Activated T-cell treated with anti-CD3 and anti-CD28 coated beads, Interleukin-2, amount 50 U/mL, for 4 hours (primary cell): Measurements from ENCODE around the gene TTYH2. TPM values are rescaled to one million over a fixed set of nuclear protein-coding genes. Genes with fewer than 3 reads are reported as not detected.

ENCODE experiments used
- ATAC-seq, 2 donors: fragments of 200-7000 bp; cut with Tn5 transposase; one replicate each; pipeline ENCODE4 v1.10.0; 2021
- DNase-seq: peaks from one replicate; pipeline ENCODE4 v3.0.0-alpha.2; 2020
- H3K27me3 Mint-ChIP-seq: one replicate; pipeline ENCODE4 v1.8.0; 2021; ENCODE audit warnings: low read depth, mixed read lengths
- H3K36me3 Mint-ChIP-seq: one replicate; pipeline ENCODE4 v1.8.0; 2022; ENCODE audit warnings: mixed read lengths; ENCODE audit not compliant: insufficient read depth
- H3K4me1 Mint-ChIP-seq: one replicate; pipeline ENCODE4 v1.8.0; 2021; ENCODE audit warnings: low read depth, mixed read lengths
- H3K4me3 Mint-ChIP-seq: one replicate; pipeline ENCODE4 v1.8.0; 2021; ENCODE audit warnings: mild to moderate bottlenecking, moderate library complexity, mixed read lengths
- H3K9me3 Mint-ChIP-seq: one replicate; pipeline ENCODE4 v1.8.0; 2021; ENCODE audit warnings: mixed read lengths
- total RNA-seq, 3 donors: library from RNA; stranded (reverse); gene quantifications; one replicate each; pipeline ENCODE4 v1.2.1, GENCODE V29; 2021

The TTYH2 gene
- 1 to 10 TPM; 2.0 to 4.5 (median 3.5) TPM for total RNA-seq

- Mint-ChIP-seq H3K27me3 (no peaks in the 10 kb centered on the region), H3K4me3 (peak within 1 kb of the TSS; percentile 78)
- ATAC-seq = peak; percentile 63 to 70
Measured at GRCh38 chr17:74212913-74213791, at the start of gene TTYH2. Gene TTYH2, plus strand, starts transcription at chr17:74213571. Its CDS starts 17 bp downstream, at chr17:74213588.

GRCh38 chr17:74163836-74164235 is 49.5 kb upstream of the TTYH2 start:
- no peaks in the 10 kb centered on the region for H3K9me3 Mint-ChIP-seq
- no peak overlapping the region for H3K4me3 Mint-ChIP-seq
- no peaks in the 10 kb centered on the region for H3K36me3 Mint-ChIP-seq
- ATAC-seq (no peak), DNase-seq (no peak)
- H3K4me1 Mint-ChIP-seq = no peaks in the 10 kb centered on the region
- H3K27me3 Mint-ChIP-seq = peaks cover 21% of the 10 kb centered on the region

More at GRCh38 chr17:74212913-74213791, at the start of gene TTYH2:
- peaks cover 20% of the 10 kb centered on the region for H3K36me3 Mint-ChIP-seq
- peaks cover 62% of the 10 kb centered on the region for H3K4me1 Mint-ChIP-seq
- DNase-seq = peak; percentile 63
- H3K9me3 Mint-ChIP-seq = no peaks in the 10 kb centered on the region

- Mint-ChIP-seq H3K4me3 (no peak overlapping the region), H3K4me1 (no peaks in the 10 kb centered on the region), H3K36me3 (no peaks in the 10 kb centered on the region), H3K27me3 (peaks cover 25% of the 10 kb centered on the region), H3K9me3 (no peaks in the 10 kb centered on the region)
- ATAC-seq = no peak
- no peak for DNase-seq
Measured at GRCh38 chr17:74164446-74165045, 48.8 kb upstream of the TTYH2 start.

- no peak overlapping the region for H3K4me3 Mint-ChIP-seq
- H3K36me3 Mint-ChIP-seq = no peaks in the 10 kb centered on the region
- H3K27me3 Mint-ChIP-seq = peaks cover 21% of the 10 kb centered on the region
- H3K9me3 Mint-ChIP-seq = no peaks in the 10 kb centered on the region
- ATAC-seq (no peak), DNase-seq (no peak)
- H3K4me1 Mint-ChIP-seq = no peaks in the 10 kb centered on the region
Measured at GRCh38 chr17:74165797-74166365, 47.5 kb upstream of the TTYH2 start.

GRCh38 chr17:74170924-74171323 is 42.4 kb upstream of the TTYH2 start:
- no peaks in the 10 kb centered on the region for H3K36me3 Mint-ChIP-seq
- no peak overlapping the region for H3K4me3 Mint-ChIP-seq
- no peaks in the 10 kb centered on the region for H3K4me1 Mint-ChIP-seq
- peaks cover 31% of the 10 kb centered on the region for H3K27me3 Mint-ChIP-seq
- ATAC-seq = no peak
- no peaks in the 10 kb centered on the region for H3K9me3 Mint-ChIP-seq
- no peak for DNase-seq

- H3K9me3 Mint-ChIP-seq = no peaks in the 10 kb centered on the region
- no peaks in the 10 kb centered on the region for H3K4me1 Mint-ChIP-seq
- H3K4me3 Mint-ChIP-seq = no peak overlapping the region
- no peak for DNase-seq
- peaks cover 34% of the 10 kb centered on the region for H3K27me3 Mint-ChIP-seq
- ATAC-seq = no peak
- no peaks in the 10 kb centered on the region for H3K36me3 Mint-ChIP-seq
Measured at GRCh38 chr17:74172700-74173099, 40.7 kb upstream of the TTYH2 start.

- no peak for DNase-seq
- H3K4me3 Mint-ChIP-seq = no peak overlapping the region
- peak; percentile 65 to 84 for ATAC-seq
- no peaks in the 10 kb centered on the region for H3K36me3 Mint-ChIP-seq
- no peaks in the 10 kb centered on the region for H3K9me3 Mint-ChIP-seq
- peaks cover 43% of the 10 kb centered on the region for H3K27me3 Mint-ChIP-seq
- H3K4me1 Mint-ChIP-seq = no peaks in the 10 kb centered on the region
Measured at GRCh38 chr17:74176546-74177001, 36.8 kb upstream of the TTYH2 start.

GRCh38 chr17:74177018-74177450 is 36.3 kb upstream of the TTYH2 start:
- no peaks in the 10 kb centered on the region for H3K9me3 Mint-ChIP-seq
- no peaks in the 10 kb centered on the region for H3K36me3 Mint-ChIP-seq
- DNase-seq = no peak
- H3K27me3 Mint-ChIP-seq = peaks cover 45% of the 10 kb centered on the region
- ATAC-seq = no peak
- H3K4me3 Mint-ChIP-seq = no peak overlapping the region
- H3K4me1 Mint-ChIP-seq = no peaks in the 10 kb centered on the region

GRCh38 chr17:74179576-74179975 is 33.8 kb upstream of the TTYH2 start:
- Mint-ChIP-seq H3K4me3 (no peak overlapping the region), H3K27me3 (peaks cover 40% of the 10 kb centered on the region), H3K9me3 (no peaks in the 10 kb centered on the region), H3K4me1 (no peaks in the 10 kb centered on the region), H3K36me3 (no peaks in the 10 kb centered on the region)
- ATAC-seq = no peak
- DNase-seq = no peak

GRCh38 chr17:74180336-74180735 is 33.0 kb upstream of the TTYH2 start:
- H3K9me3 Mint-ChIP-seq = no peaks in the 10 kb centered on the region
- H3K4me3 Mint-ChIP-seq = no peak overlapping the region
- no peaks in the 10 kb centered on the region for H3K36me3 Mint-ChIP-seq
- H3K4me1 Mint-ChIP-seq = no peaks in the 10 kb centered on the region
- peaks cover 38% of the 10 kb centered on the region for H3K27me3 Mint-ChIP-seq
- DNase-seq = no peak
- no peak for ATAC-seq

GRCh38 chr17:74181341-74181740 is 32.0 kb upstream of the TTYH2 start:
- H3K9me3 Mint-ChIP-seq = no peaks in the 10 kb centered on the region
- ATAC-seq = no peak
- no peaks in the 10 kb centered on the region for H3K4me1 Mint-ChIP-seq
- no peak overlapping the region for H3K4me3 Mint-ChIP-seq
- no peak for DNase-seq
- no peaks in the 10 kb centered on the region for H3K36me3 Mint-ChIP-seq
- peaks cover 33% of the 10 kb centered on the region for H3K27me3 Mint-ChIP-seq

GRCh38 chr17:74182041-74182723 is 31.2 kb upstream of the TTYH2 start:
- no peaks in the 10 kb centered on the region for H3K9me3 Mint-ChIP-seq

GRCh38 chr17:74183411-74183810 is 30.0 kb upstream of the TTYH2 start:
- no peak for DNase-seq
- Mint-ChIP-seq H3K4me1 (no peaks in the 10 kb centered on the region), H3K36me3 (no peaks in the 10 kb centered on the region), H3K27me3 (peaks cover 36% of the 10 kb centered on the region), H3K9me3 (no peaks in the 10 kb centered on the region), H3K4me3 (no peak overlapping the region)
- ATAC-seq = no peak

More at GRCh38 chr17:74182041-74182723, 31.2 kb upstream of the TTYH2 start:
- Mint-ChIP-seq H3K4me3 (no peak overlapping the region), H3K36me3 (no peaks in the 10 kb centered on the region), H3K4me1 (no peaks in the 10 kb centered on the region), H3K27me3 (peaks cover 28% of the 10 kb centered on the region)
- no peak for ATAC-seq
- DNase-seq = no peak

GRCh38 chr17:74185571-74186185 is 27.7 kb upstream of the TTYH2 start:
- no peak for DNase-seq
- H3K27me3 Mint-ChIP-seq = peaks cover 25% of the 10 kb centered on the region
- H3K36me3 Mint-ChIP-seq = no peaks in the 10 kb centered on the region
- peaks cover 4% of the 10 kb centered on the region for H3K9me3 Mint-ChIP-seq
- H3K4me3 Mint-ChIP-seq = no peak overlapping the region
- ATAC-seq = no peak
- H3K4me1 Mint-ChIP-seq = no peaks in the 10 kb centered on the region
